Measurements from ENCODE around the gene NFKB1.

Gene NFKB1

GRCh38 chr4:102537269-102537668, 36.1 kb downstream of the NFKB1 start:
- no peak overlapping the region for H3K4me2 ChIP-seq (ENCODE audit: low read length)
- TF ChIP-seq EZH2phosphoT487 (IDR thresholded peaks at IDR 0.05; ENCODE audit: low read depth) (no peak), CTCF (IDR thresholded peaks at IDR 0.05; ENCODE audit: low read depth, low read length) (no peak)

GRCh38 chr4:102541697-102542096, 40.5 kb downstream of the NFKB1 start:
- Histone ChIP-seq H3K9me3 (ENCODE audit: insufficient read depth, low read length) (no peaks in the 10 kb centered on the region), H3K9ac (ENCODE audit: low read length) (no peak overlapping the region), H3K27me3 (ENCODE audit: low read depth, low read length) (no peaks in the 10 kb centered on the region), H3K27ac (ENCODE audit: low read length) (no peak overlapping the region), H4K20me1 (ENCODE audit: insufficient read depth, low read length) (peaks cover 63% of the 10 kb centered on the region), H3K79me2 (ENCODE audit: low read length) (peaks cover 46% of the 10 kb centered on the region), H2AFZ (ENCODE audit: low read depth, low read length) (no peak overlapping the region), H3K4me2 (ENCODE audit: low read length) (no peak overlapping the region), H3K4me1 (ENCODE audit: low read length) (peaks cover 22% of the 10 kb centered on the region), H3K36me3 (replicated peaks; ENCODE audit: low read depth, low read length) (peaks cover 30% of the 10 kb centered on the region), H3K4me3 (ENCODE audit: low read length) (no peak overlapping the region)
- TF ChIP-seq EZH2phosphoT487 (IDR thresholded peaks at IDR 0.05; ENCODE audit: low read depth) (no peak), CTCF (IDR thresholded peaks at IDR 0.05; ENCODE audit: low read depth, low read length) (peak; percentile 22; the same call in 1 of the 2 replicates)

More at GRCh38 chr4:102537269-102537668, 36.1 kb downstream of the NFKB1 start:
- Histone ChIP-seq H3K9ac (ENCODE audit: low read length) (no peak overlapping the region), H2AFZ (ENCODE audit: low read depth, low read length) (no peak overlapping the region), H3K27ac (ENCODE audit: low read length) (no peak overlapping the region), H3K9me3 (ENCODE audit: insufficient read depth, low read length) (no peaks in the 10 kb centered on the region), H3K27me3 (ENCODE audit: low read depth, low read length) (no peaks in the 10 kb centered on the region), H3K36me3 (replicated peaks; ENCODE audit: low read depth, low read length) (peaks cover 33% of the 10 kb centered on the region), H3K4me3 (ENCODE audit: low read length) (no peak overlapping the region), H4K20me1 (ENCODE audit: insufficient read depth, low read length) (peaks cover 68% of the 10 kb centered on the region), H3K4me1 (ENCODE audit: low read length) (peaks cover 39% of the 10 kb centered on the region), H3K79me2 (ENCODE audit: low read length) (peaks cover 69% of the 10 kb centered on the region)

DNA sequence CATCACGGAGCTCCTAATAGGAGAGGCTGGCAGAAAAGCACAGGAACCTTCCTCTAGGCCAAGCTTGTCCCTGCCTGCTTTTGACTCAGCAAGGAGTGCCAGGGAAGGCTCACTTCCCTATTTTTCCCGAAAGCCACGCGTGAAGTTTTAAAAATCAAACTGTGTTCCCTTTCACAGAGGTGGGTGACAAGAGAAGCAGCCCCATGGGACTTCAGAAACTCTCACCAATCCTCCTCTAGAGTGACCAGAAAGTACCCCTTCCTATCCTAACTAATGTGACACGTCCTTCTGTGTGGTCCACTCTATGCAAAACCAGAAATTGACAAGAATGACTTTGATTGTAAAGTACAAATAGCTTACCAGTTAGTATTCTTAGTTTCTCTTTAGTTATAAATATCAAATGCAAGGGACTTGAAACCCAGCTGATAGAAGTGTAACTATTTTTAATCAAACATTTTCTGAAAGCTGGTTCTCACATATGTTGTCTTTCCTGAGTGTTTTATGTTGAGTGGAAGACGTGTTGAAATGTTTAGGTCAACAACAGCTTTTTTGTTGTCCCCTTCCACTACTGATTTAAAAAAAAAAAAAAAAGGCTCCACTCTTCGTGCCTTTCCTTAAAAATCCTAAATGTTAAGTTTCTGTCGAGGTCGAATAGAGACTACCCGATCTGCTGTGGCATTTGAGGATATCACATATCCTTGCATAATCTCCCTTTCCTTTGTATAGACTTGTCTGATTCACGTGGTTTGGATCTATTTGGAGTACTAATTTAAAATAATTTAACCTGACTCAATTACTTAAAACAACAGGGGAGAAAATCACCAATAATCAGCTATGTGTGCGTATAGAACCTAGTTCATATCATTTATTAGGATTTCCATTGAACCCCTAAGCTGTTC, 42.1 kb downstream of the NFKB1 start:
- Histone ChIP-seq H3K9me3 (ENCODE audit: insufficient read depth, low read length) (no peaks in the 10 kb centered on the region), H3K4me1 (ENCODE audit: low read length) (peaks cover 27% of the 10 kb centered on the region), H3K36me3 (replicated peaks; ENCODE audit: low read depth, low read length) (peaks cover 37% of the 10 kb centered on the region), H3K27ac (ENCODE audit: low read length) (no peak overlapping the region), H3K4me2 (ENCODE audit: low read length) (no peak overlapping the region), H3K27me3 (ENCODE audit: low read depth, low read length) (no peaks in the 10 kb centered on the region), H4K20me1 (ENCODE audit: insufficient read depth, low read length) (peaks cover 70% of the 10 kb centered on the region), H3K79me2 (ENCODE audit: low read length) (peaks cover 50% of the 10 kb centered on the region), H3K4me3 (ENCODE audit: low read length) (no peak overlapping the region), H2AFZ (ENCODE audit: low read depth, low read length) (no peak overlapping the region), H3K9ac (ENCODE audit: low read length) (no peak overlapping the region)
- TF ChIP-seq CTCF (IDR thresholded peaks at IDR 0.05; ENCODE audit: low read depth, low read length), result no peak
- no peak for TF ChIP-seq EZH2phosphoT487 (IDR thresholded peaks at IDR 0.05; ENCODE audit: low read depth)

GRCh38 chr4:102546635-102547034, 45.5 kb downstream of the NFKB1 start:
- Histone ChIP-seq H3K27me3 (ENCODE audit: low read depth, low read length) (no peaks in the 10 kb centered on the region), H3K27ac (ENCODE audit: low read length) (no peak overlapping the region; the same call in 1 of the 2 replicates), H3K4me2 (ENCODE audit: low read length) (peak overlapping the region; percentile 21), H3K9ac (ENCODE audit: low read length) (no peak overlapping the region), H3K9me3 (ENCODE audit: insufficient read depth, low read length) (no peaks in the 10 kb centered on the region), H3K36me3 (replicated peaks; ENCODE audit: low read depth, low read length) (peaks cover 46% of the 10 kb centered on the region), H3K4me3 (ENCODE audit: low read length) (no peak overlapping the region), H4K20me1 (ENCODE audit: insufficient read depth, low read length) (peaks cover 82% of the 10 kb centered on the region), H2AFZ (ENCODE audit: low read depth, low read length) (no peak overlapping the region), H3K79me2 (ENCODE audit: low read length) (peaks cover 60% of the 10 kb centered on the region), H3K4me1 (ENCODE audit: low read length) (peaks cover 34% of the 10 kb centered on the region)
- TF ChIP-seq EZH2phosphoT487 (IDR thresholded peaks at IDR 0.05; ENCODE audit: low read depth) (no peak), CTCF (IDR thresholded peaks at IDR 0.05; ENCODE audit: low read depth, low read length) (no peak)
